ENCODE measurements around the gene IL17RB.

Gene IL17RB

DNA sequence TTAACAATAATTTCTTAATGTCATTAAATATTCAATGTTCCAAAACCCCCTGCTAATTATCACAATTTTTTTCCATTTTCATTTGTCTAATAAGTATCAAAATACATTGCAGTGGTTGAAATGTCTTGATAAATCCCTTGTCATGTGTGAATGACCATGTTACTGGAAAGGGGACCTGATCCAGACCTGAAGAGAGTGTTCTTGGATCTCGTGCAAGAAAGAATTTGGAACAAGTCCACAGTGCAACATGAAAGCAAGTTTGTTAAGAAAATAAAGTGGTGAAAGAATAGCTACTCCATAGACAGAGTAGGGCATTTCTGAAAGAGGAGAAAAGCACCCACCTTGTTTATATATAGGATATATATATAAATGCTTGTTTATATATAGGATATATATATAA is 55.7 kb downstream of the IL17RB start:
- in situ Hi-C loops (cut with HindIII; ENCODE audit: low sequenced_read_pairs) = no loop called here

DNA sequence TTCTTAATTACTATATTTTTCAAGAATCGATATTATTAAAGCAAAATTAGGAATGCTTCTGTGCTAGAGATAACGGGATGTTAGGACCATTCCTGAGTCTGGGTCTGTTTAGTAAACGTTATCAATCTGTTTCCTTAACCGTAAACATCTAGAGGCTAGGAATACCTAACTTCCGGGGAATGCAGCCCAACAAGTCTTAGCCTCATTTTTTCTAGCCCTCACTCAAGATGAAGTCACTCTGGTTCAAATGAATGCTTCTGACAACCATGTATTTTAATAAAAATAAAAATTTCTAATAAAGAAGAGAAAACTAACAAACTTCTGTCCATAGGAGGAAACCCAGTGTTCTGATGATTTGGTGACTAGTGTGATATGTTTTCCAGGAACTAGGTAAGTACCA is 56.3 kb downstream of the IL17RB start:
- in situ Hi-C loops (cut with HindIII; ENCODE audit: low sequenced_read_pairs) = no loop called here

DNA sequence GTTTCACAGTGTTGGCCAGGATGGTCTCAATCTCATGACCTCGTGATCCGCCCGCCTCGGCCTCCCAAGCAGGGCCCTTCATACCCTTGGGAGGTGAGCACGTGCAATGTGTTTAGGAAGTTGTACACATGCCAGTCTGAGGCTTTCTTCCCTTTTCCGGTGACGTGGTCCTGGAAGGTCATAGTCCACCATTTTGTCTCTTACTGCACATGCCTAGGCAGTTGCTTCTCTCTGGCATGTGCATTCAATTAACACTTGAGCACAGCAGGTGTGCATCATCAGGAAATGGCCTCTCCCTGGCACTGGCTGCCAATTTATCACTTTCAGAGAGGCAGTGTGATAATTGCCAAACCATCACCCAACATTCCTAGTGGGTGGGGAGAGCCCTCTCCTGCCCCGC is 67.0 kb downstream of the IL17RB start:
- in situ Hi-C loops (cut with HindIII; ENCODE audit: low sequenced_read_pairs) = no loop called here
